Measurements from ENCODE around the gene CCDC146.

DNA sequence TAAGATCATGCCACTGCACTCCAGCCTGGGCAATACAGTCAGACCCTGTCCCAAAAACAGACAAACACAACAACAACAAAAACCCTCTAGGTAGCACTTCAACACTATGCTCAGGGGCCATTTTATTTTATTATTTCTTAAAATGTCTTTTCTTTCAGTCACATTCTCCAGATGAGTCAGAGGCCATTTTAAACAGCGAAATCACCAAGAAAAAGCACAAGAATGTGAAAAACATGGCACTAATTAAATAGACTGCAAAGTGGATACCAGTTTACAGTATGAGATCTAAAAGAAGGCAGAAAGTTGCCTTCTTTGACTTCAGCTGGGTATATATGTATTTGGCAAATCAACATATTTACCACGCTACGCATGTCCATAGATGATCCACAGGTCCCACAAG is 83.3 kb downstream of the CCDC146 start:
- TF ChIP-seq, protein P1, sequence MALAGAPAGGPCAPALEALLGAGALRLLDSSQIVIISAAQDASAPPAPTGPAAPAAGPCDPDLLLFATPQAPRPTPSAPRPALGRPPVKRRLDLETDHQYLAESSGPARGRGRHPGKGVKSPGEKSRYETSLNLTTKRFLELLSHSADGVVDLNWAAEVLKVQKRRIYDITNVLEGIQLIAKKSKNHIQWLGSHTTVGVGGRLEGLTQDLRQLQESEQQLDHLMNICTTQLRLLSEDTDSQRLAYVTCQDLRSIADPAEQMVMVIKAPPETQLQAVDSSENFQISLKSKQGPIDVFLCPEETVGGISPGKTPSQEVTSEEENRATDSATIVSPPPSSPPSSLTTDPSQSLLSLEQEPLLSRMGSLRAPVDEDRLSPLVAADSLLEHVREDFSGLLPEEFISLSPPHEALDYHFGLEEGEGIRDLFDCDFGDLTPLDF (CRISPR knock-in tag; IDR thresholded peaks at IDR 0.05): no peak
- TF ChIP-seq, protein P2, sequence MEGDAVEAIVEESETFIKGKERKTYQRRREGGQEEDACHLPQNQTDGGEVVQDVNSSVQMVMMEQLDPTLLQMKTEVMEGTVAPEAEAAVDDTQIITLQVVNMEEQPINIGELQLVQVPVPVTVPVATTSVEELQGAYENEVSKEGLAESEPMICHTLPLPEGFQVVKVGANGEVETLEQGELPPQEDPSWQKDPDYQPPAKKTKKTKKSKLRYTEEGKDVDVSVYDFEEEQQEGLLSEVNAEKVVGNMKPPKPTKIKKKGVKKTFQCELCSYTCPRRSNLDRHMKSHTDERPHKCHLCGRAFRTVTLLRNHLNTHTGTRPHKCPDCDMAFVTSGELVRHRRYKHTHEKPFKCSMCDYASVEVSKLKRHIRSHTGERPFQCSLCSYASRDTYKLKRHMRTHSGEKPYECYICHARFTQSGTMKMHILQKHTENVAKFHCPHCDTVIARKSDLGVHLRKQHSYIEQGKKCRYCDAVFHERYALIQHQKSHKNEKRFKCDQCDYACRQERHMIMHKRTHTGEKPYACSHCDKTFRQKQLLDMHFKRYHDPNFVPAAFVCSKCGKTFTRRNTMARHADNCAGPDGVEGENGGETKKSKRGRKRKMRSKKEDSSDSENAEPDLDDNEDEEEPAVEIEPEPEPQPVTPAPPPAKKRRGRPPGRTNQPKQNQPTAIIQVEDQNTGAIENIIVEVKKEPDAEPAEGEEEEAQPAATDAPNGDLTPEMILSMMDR (IDR thresholded peaks at IDR 0.05): no peak

Data from WTC11 (cell line).